IPS-18a (cell line): ENCODE data around the gene CDK16.
A peak's percentile ranks its signal among the peaks of the same experiment; 100 is the strongest.

ENCODE experiments used
- H3K27ac ChIP-seq: one replicate; pipeline ENCODE4 v1.5.1; 2013; ENCODE audit warnings: low read length
- H3K27me3 ChIP-seq: one replicate; pipeline ENCODE4 v1.6.1; 2013; ENCODE audit warnings: mild to moderate bottlenecking, low read length; ENCODE audit not compliant: control insufficient read depth, insufficient read depth
- H3K36me3 ChIP-seq: one replicate; pipeline ENCODE4 v1.6.1; 2013; ENCODE audit warnings: low read depth, low read length; ENCODE audit not compliant: control insufficient read depth
- H3K4me1 ChIP-seq: one replicate; pipeline ENCODE4 v1.6.1; 2013; ENCODE audit warnings: low read depth, low read length; ENCODE audit not compliant: control insufficient read depth
- H3K4me3 ChIP-seq: one replicate; pipeline ENCODE4 v1.5.1; 2013; ENCODE audit warnings: low read length
- H3K9ac ChIP-seq: one replicate; pipeline ENCODE4 v1.6.1; 2013; ENCODE audit warnings: mild to moderate bottlenecking, low read length, moderate library complexity
- H3K9me3 ChIP-seq: one replicate; pipeline ENCODE4 v1.6.1; 2013; ENCODE audit warnings: low read depth, low read length; ENCODE audit not compliant: control insufficient read depth

Gene CDK16

DNA sequence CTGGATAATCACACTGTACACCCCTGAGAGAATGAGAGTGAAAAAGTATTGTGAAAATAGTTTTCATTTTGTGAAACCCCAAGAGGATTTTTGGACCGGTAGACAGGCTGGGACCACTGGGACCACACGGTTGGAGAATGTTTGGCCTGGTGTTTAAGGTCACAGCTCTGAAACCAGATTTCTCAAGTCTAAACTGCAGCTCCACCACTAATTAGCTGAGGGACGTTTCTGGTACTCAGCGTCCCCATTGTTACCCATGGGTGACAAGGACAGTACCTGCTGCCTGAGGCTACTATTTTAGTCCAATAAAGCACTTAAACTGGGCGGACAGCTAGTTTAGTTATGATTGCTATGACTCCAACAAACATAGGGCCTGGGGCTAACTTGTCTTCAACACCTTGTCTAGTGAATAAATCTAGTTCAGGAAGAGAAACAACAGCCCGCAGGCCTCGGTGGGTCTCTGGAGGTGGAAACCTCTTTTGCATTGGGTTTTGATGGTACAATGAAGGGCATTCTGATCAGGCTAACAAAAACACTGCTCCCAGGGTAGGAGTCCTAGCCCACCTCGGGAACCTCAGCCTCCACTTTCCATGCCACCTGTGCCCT, 13.8 kb downstream of the CDK16 start:
- H3K27me3 ChIP-seq: no peaks in the 10 kb centered on the region
- H3K9ac ChIP-seq: peak overlapping the region; percentile 97
- H3K36me3 ChIP-seq: peaks cover 15% of the 10 kb centered on the region
- H3K27ac ChIP-seq: peak overlapping the region; percentile 91
- peaks cover 7% of the 10 kb centered on the region for H3K9me3 ChIP-seq
- H3K4me3 ChIP-seq: peak overlapping the region; percentile 81
- no peaks in the 10 kb centered on the region for H3K4me1 ChIP-seq

DNA sequence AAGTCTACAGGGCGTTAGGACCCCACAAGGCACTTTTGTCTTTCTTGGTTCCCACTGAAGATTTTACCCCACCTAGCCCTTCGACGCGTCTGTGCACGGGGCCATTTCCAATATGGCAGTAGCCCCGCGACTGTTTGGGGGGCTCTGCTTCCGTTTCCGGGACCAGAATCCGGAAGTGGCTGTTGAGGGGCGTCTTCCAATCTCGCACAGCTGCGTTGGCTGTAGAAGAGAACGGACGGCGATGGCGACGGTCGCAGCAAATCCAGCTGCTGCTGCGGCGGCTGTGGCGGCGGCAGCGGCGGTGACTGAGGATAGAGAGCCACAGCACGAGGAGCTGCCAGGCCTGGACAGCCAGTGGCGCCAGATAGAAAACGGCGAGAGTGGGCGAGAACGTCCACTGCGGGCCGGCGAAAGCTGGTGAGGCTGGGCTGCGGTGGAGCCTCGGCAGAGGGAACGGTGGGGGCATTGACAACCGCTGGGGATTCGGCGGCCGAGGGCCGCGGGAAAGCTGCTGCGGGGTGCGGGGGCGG, 14.4 kb downstream of the CDK16 start, which contains the start of gene USP11:
Gene USP11 (plus strand): TSS at position 207 of the 530 bp plus-strand sequence. CDS start 35 bp downstream, at position 242.
- Histone ChIP-seq H3K9me3 (peaks cover 7% of the 10 kb centered on the region), H3K36me3 (peaks cover 10% of the 10 kb centered on the region), H3K4me3 (peak within 1 kb of the TSS; percentile 81), H3K27me3 (no peaks in the 10 kb centered on the region), H3K4me1 (no peaks in the 10 kb centered on the region), H3K27ac (peak within 1 kb of the TSS; percentile 91), H3K9ac (peak within 1 kb of the TSS; percentile 97)

DNA sequence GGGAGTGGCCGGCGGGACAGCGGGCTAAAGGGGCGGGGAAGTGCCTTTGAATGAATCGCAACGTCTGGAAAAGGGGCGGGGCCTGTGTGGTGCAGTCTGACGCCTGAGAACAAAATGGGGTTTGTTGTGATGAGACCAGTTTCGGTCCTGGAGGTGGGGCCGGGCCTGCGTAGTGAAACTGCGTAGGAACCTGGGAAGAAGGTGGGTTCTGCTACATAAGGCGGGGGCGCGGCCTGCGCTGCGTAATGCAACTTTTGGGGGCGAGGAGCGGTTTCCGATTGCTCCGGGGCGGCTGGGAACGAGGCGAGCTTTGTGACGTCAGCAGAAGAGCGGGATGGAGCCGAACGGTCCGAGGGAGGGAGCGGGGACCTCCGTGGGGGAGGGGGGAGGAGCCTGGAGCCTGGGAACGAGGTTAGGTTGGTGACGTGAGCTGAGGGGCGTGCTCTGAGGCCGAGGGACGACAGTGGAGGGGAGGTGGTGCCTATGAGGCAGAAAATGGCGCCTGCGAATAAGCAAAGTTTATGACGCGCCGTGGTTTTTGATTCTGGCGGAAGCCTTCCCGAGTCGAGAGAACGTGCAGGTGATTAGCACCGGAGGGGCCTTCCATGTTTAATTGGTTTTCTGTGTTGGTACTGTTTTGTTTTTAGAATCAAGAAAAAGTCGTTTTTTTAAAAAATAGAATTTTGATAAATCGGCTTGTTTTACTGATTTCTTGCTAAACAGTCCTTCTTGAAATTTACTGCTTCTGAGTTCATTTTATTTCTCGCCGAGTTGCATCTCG, 15.0 kb downstream of the CDK16 start:
- peaks cover 7% of the 10 kb centered on the region for H3K9me3 ChIP-seq
- H3K4me3 ChIP-seq: peak overlapping the region; percentile 81
- H3K27ac ChIP-seq: peak overlapping the region; percentile 68
- H3K27me3 ChIP-seq: no peaks in the 10 kb centered on the region
- peaks cover 5% of the 10 kb centered on the region for H3K36me3 ChIP-seq
- H3K9ac ChIP-seq: peak overlapping the region; percentile 97
- no peaks in the 10 kb centered on the region for H3K4me1 ChIP-seq

DNA sequence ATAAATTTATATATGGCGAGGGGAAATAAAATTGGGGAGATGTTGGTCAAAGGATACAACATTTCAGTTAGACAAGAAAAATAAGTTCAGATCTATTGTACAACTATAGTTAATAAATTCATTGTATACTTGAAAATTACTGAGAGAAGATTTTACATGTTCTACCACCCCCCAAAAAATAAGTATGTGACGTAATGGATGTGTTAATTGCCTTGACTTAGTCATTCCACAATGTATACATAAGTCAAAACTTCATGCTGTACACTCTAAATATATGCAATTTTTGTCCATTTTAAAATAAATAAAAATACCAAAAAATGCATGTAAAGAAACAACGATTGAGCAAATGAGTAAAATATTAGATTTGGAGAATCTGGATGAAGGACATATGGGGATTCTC, 16.1 kb downstream of the CDK16 start:
- peak overlapping the region; percentile 81 for H3K4me3 ChIP-seq
- peaks cover 7% of the 10 kb centered on the region for H3K9me3 ChIP-seq
- H3K4me1 ChIP-seq: no peaks in the 10 kb centered on the region
- H3K27me3 ChIP-seq: no peaks in the 10 kb centered on the region
- peaks cover under 1% of the 10 kb centered on the region for H3K36me3 ChIP-seq
- no peak overlapping the region for H3K27ac ChIP-seq
- H3K9ac ChIP-seq: peak overlapping the region; percentile 97

DNA sequence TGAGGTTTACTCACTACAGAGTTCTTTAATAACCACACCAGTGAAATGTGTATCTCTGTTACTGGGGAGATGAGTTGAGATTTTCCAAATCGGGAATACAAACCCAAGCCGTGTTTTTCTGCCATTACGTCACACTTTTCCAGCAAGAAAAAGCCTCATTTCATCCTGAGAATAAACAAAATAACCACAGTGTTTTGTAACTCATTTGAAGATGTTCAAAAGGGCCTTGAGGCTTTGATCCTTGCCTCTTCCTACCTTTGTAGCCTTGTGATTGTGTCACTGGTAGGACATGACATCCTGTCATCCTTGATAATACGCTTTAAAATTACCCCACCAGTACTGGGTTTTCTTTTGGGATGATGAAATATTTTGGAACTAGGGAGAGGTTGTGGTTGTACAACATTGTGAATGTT, 17.2 kb downstream of the CDK16 start:
- no peak overlapping the region for H3K27ac ChIP-seq
- peaks cover 7% of the 10 kb centered on the region for H3K9me3 ChIP-seq
- no peaks in the 10 kb centered on the region for H3K27me3 ChIP-seq
- no peak overlapping the region for H3K4me3 ChIP-seq
- no peak overlapping the region for H3K9ac ChIP-seq
- H3K36me3 ChIP-seq: peaks cover 9% of the 10 kb centered on the region
- no peaks in the 10 kb centered on the region for H3K4me1 ChIP-seq

DNA sequence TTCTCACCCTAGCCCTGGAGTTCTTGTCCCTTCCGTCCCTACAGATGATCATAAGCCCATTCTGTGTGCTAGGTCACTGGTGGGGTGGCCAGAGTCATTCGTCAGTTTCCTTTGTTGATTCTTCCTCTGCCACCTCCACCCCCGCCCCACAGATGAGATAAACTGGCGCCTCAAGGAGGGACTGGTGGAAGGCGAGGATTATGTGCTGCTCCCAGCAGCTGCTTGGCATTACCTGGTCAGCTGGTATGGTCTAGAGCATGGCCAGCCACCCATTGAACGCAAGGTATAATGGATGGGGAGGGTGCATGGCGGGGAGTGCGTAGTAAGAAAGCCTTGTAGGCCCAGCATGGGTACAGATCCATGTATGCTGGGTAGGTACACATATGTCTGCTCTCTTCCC, 20.7 kb downstream of the CDK16 start:
- no peak overlapping the region for H3K4me3 ChIP-seq
- H3K9me3 ChIP-seq: no peaks in the 10 kb centered on the region
- no peak overlapping the region for H3K27ac ChIP-seq
- no peak overlapping the region for H3K9ac ChIP-seq
- peaks cover 31% of the 10 kb centered on the region for H3K36me3 ChIP-seq
- H3K4me1 ChIP-seq: no peaks in the 10 kb centered on the region
- H3K27me3 ChIP-seq: no peaks in the 10 kb centered on the region

DNA sequence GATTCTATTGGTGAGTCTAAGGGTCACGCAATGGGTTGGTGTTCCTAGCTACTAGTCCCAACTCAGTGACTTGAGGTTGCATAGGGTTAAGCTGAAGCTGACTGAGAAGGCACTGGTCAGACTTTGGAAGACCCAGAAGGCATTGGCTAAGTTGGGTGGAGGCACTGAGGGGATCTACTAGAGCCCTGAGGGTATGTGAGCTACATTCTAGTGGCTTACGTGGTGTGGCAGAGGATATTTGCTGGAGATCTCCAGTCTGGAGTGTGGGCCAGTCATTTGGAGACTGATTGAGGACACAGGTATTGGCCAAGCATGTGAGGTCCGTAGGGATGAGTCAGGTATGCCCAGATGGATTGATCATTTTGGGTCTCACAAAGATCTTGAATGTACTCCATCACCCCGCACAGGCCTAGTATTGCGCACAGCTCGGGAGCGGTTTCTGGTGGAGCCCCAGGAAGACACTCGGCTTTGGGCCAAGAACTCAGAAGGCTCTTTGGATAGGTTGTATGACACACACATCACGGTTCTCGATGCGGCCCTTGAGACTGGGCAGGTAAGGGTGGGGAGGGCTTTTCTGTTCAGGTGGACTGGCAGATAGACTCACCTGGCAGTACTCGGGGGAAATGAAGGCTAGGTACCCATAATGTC, 21.5 kb downstream of the CDK16 start:
- Histone ChIP-seq H3K27ac (no peak overlapping the region), H3K4me3 (no peak overlapping the region), H3K9ac (no peak overlapping the region), H3K27me3 (no peaks in the 10 kb centered on the region), H3K9me3 (no peaks in the 10 kb centered on the region), H3K36me3 (peaks cover 35% of the 10 kb centered on the region), H3K4me1 (no peaks in the 10 kb centered on the region)

DNA sequence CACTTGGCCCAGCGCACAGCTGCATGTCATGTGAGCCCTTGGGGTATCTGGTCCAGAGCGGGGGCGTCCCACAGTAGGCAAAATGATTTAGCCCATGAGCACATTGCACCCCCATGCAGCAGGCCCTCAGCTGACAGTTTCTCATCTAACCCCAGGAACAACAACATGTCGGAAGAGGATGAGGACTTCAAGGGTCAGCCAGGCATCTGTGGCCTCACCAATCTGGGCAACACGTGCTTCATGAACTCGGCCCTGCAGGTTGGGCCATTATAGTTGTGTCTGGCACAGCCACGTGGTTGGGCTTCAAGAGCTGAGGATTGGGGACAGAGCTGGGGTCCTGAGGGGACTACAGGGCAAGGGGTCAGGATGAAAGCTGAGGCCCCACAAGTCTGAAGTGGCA, 22.1 kb downstream of the CDK16 start:
- H3K9me3 ChIP-seq: no peaks in the 10 kb centered on the region

DNA sequence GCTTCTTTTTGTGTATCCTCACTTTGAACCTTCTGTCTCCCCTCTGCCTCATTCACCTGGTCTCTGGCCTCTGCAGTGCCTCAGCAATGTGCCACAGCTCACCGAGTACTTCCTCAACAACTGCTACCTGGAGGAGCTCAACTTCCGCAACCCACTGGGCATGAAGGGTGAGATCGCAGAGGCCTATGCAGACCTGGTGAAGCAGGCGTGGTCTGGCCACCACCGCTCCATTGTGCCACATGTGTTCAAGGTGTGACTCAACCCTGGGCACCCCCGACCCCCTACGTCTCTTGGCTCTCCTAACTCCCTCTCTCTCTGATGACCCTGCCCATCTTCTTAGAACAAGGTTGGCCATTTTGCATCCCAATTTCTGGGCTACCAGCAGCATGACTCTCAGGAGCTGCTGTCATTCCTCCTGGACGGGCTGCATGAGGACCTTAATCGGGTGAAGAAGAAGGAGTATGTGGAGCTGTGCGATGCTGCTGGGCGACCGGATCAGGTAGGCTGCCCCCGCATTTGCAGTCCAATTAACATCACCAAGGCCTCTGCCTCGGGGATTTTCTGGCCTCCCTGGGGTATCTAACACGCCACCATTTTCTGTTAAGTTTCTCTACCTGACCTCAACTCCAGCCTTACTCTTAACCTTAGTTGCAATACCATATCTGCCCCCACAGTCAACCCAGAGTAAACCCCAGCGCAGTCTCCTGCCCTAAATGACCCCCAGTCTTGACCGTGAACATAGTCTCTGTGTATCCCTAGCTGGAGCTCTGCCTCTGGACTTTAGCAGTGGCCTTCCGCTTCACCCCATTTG, 22.9 kb downstream of the CDK16 start:
- no peaks in the 10 kb centered on the region for H3K4me1 ChIP-seq
- no peak overlapping the region for H3K4me3 ChIP-seq
- H3K27me3 ChIP-seq: no peaks in the 10 kb centered on the region
- no peak overlapping the region for H3K27ac ChIP-seq
- H3K9ac ChIP-seq: no peak overlapping the region
- H3K36me3 ChIP-seq: peaks cover 40% of the 10 kb centered on the region
- no peaks in the 10 kb centered on the region for H3K9me3 ChIP-seq

More for the DNA sequence above, 22.1 kb downstream of the CDK16 start:
- no peak overlapping the region for H3K4me3 ChIP-seq
- H3K9ac ChIP-seq: no peak overlapping the region
- H3K27me3 ChIP-seq: no peaks in the 10 kb centered on the region
- no peak overlapping the region for H3K27ac ChIP-seq
- no peaks in the 10 kb centered on the region for H3K4me1 ChIP-seq
- H3K36me3 ChIP-seq: peaks cover 35% of the 10 kb centered on the region

DNA sequence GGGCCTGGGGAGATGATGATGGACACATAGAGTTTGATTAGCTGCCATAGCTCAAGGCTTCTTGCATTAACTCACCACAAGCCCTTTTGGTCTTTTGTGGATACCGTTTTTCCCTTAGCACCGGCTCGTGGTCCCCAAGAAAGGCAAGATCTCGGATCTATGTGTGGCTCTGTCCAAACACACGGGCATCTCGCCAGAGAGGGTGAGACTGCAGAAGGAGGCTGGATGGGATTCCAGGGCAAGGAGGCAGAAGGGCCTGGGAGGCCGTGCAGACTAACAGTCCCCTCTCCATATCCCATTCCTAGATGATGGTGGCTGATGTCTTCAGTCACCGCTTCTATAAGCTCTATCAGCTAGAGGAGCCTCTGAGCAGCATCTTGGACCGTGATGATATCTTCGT, 23.8 kb downstream of the CDK16 start:
- H3K27ac ChIP-seq: no peak overlapping the region
- H3K9ac ChIP-seq: no peak overlapping the region
- no peaks in the 10 kb centered on the region for H3K9me3 ChIP-seq
- no peaks in the 10 kb centered on the region for H3K4me1 ChIP-seq
- no peak overlapping the region for H3K4me3 ChIP-seq
- peaks cover 41% of the 10 kb centered on the region for H3K36me3 ChIP-seq
- H3K27me3 ChIP-seq: no peaks in the 10 kb centered on the region

DNA sequence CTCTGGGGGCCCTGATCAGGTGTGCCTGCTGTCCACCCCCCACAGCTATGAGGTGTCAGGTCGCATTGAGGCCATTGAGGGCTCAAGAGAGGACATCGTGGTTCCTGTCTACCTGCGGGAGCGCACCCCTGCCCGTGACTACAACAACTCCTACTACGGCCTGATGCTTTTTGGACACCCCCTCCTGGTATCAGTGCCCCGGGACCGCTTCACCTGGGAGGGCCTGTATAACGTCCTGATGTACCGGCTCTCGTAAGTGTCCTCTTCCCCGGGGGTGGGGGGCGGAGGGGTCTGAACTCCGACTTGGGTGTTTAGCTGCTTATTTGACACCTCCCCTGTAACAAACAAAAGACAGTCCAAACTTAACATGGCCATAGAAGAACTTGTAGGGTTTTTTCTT, 24.9 kb downstream of the CDK16 start:
- no peaks in the 10 kb centered on the region for H3K27me3 ChIP-seq
- H3K27ac ChIP-seq: no peak overlapping the region
- H3K36me3 ChIP-seq: peaks cover 42% of the 10 kb centered on the region
- no peaks in the 10 kb centered on the region for H3K4me1 ChIP-seq
- H3K9ac ChIP-seq: no peak overlapping the region
- no peak overlapping the region for H3K4me3 ChIP-seq
- H3K9me3 ChIP-seq: no peaks in the 10 kb centered on the region
